GM23338 (cell line): ENCODE results near the gene CALY. TPM values are rescaled to one million over a fixed set of nuclear protein-coding genes. Genes with fewer than 3 reads are reported as not detected.

Experiments
- ATAC-seq: fragments of 200-7000 bp; cut with Tn5 transposase; 3 replicates; pipeline ENCODE4 v1.9.1; 2020
- DNase-seq: peaks from one replicate; pipeline ENCODE4 v3.0.0-alpha.2; 2015; ENCODE audit warnings: low spot score
- H2AFZ ChIP-seq: fragments of 200-600 bp; sonication (generic); 2 replicates; pipeline ENCODE4 v1.8.0; 2016; ENCODE audit warnings: antibody characterized with exemption, mild to moderate bottlenecking, moderate library complexity
- H3F3A ChIP-seq: fragments of 200-600 bp; sonication (generic); replicated peaks from 2 replicates; pipeline ENCODE4 v1.8.0; 2017; ENCODE audit warnings: antibody characterized with exemption, mixed run types, low read depth
- H3K27ac ChIP-seq: fragments of 200-600 bp; sonication (generic); 2 replicates; pipeline ENCODE4 v1.6.1; 2016; ENCODE audit warnings: low read depth
- H3K27me3 ChIP-seq: fragments of 200-600 bp; sonication (generic); 2 replicates; pipeline ENCODE4 v1.8.0; 2016; ENCODE audit warnings: mild to moderate bottlenecking, mixed run types, moderate library complexity; ENCODE audit not compliant: insufficient read depth
- H3K36me3 ChIP-seq: fragments of 200-600 bp; sonication (generic); 2 replicates; pipeline ENCODE4 v1.8.0; 2016; ENCODE audit warnings: mild to moderate bottlenecking; ENCODE audit not compliant: insufficient read depth
- H3K4me1 ChIP-seq: fragments of 200-600 bp; sonication (generic); 2 replicates; pipeline ENCODE4 v1.8.0; 2016; ENCODE audit warnings: mild to moderate bottlenecking, moderate library complexity; ENCODE audit not compliant: insufficient read depth
- H3K4me2 ChIP-seq: fragments of 200-600 bp; sonication (generic); 2 replicates; pipeline ENCODE4 v1.7.1; 2017; ENCODE audit warnings: mixed run types
- H3K4me3 ChIP-seq: fragments of 200-600 bp; sonication (generic); 2 replicates; pipeline ENCODE4 v1.6.1; 2016; ENCODE audit warnings: mixed run types
- H3K79me2 ChIP-seq: fragments of 200-600 bp; sonication (generic); replicated peaks from 2 replicates; pipeline ENCODE4 v1.8.0; 2017; ENCODE audit warnings: mild to moderate bottlenecking; ENCODE audit not compliant: insufficient read depth
- H3K9me2 ChIP-seq: fragments of 200-600 bp; sonication (generic); 2 replicates; pipeline ENCODE4 v1.8.0; 2017; ENCODE audit not compliant: insufficient read depth
- H4K20me1 ChIP-seq: fragments of 200-600 bp; sonication (generic); replicated peaks from 2 replicates; pipeline ENCODE4 v1.8.0; 2017; ENCODE audit warnings: mild to moderate bottlenecking; ENCODE audit not compliant: insufficient read depth
- H3K27ac Mint-ChIP-seq: 2 replicates; pipeline ENCODE4 v1.8.0; 2020; ENCODE audit warnings: inconsistent platforms, mild to moderate bottlenecking, moderate library complexity, mixed read lengths
- H3K27me3 Mint-ChIP-seq: 3 replicates; pipeline ENCODE4 v1.8.0; 2022; ENCODE audit warnings: low read depth, mild to moderate bottlenecking, moderate library complexity, mixed read lengths, inconsistent platforms; ENCODE audit not compliant: insufficient read depth, poor library complexity
- H3K36me3 Mint-ChIP-seq: 3 replicates; pipeline ENCODE4 v1.8.0; 2021; ENCODE audit warnings: low read depth, mild to moderate bottlenecking, inconsistent platforms, moderate library complexity, mixed read lengths
- H3K4me1 Mint-ChIP-seq: 3 replicates; pipeline ENCODE4 v1.8.0; 2020; ENCODE audit warnings: mild to moderate bottlenecking, inconsistent platforms, mixed read lengths
- H3K4me3 Mint-ChIP-seq: 3 replicates; pipeline ENCODE4 v1.8.0; 2021; ENCODE audit warnings: moderate library complexity, mild to moderate bottlenecking, inconsistent platforms, mixed read lengths
- H3K9me3 Mint-ChIP-seq: 3 replicates; pipeline ENCODE4 v1.8.0; 2020; ENCODE audit warnings: moderate library complexity, mild to moderate bottlenecking, inconsistent platforms, mixed read lengths
- CREB1 ChIP-seq: fragments of 250-450 bp; sonication (Bioruptor Pico); IDR thresholded peaks from 2 replicates; pipeline ENCODE4 v1.5.0; 2020; ENCODE audit warnings: low read depth, mild to moderate bottlenecking, moderate library complexity
- CTCF ChIP-seq, 2 experiments: fragments of 200-600 bp in 1 of 2; sonication (generic) in 1 of 2; conservative IDR thresholded peaks; 2 replicates each; pipeline versions ENCODE4 v1.5.1 to v1.6.1; 2016 to 2017; ENCODE audit warnings: antibody characterized with exemption in 2 of 2, low read depth in 2 of 2, mild to moderate bottlenecking in 2 of 2, moderate library complexity in 1 of 2
- EZH2 ChIP-seq: fragments of 200-600 bp; sonication (generic); IDR thresholded peaks from one replicate; pipeline ENCODE4 v1.8.0; 2017; ENCODE audit warnings: antibody characterized with exemption, mild to moderate bottlenecking, low read depth; ENCODE audit not compliant: unreplicated experiment
- EZH2phosphoT487 ChIP-seq: fragments of 200-600 bp; sonication (generic); IDR thresholded peaks from one replicate; pipeline ENCODE4 v1.8.1; 2018; ENCODE audit warnings: antibody characterized with exemption; ENCODE audit not compliant: unreplicated experiment
- JUNB ChIP-seq: IDR thresholded peaks from one replicate; pipeline ENCODE4 v1.6.1; 2016; ENCODE audit warnings: antibody characterized with exemption; ENCODE audit not compliant: unreplicated experiment
- NANOG ChIP-seq: IDR thresholded peaks from 2 replicates; pipeline ENCODE4 v1.6.1; 2016; ENCODE audit warnings: antibody characterized with exemption, borderline replicate concordance
- POLR2AphosphoS5 ChIP-seq: IDR thresholded peaks from 2 replicates; pipeline ENCODE4 v1.6.1; 2016; ENCODE audit warnings: antibody characterized with exemption, low read depth
- ZNF331 ChIP-seq: fragments of 250-450 bp; sonication (Bioruptor Pico); IDR thresholded peaks from 2 replicates; pipeline ENCODE4 v1.5.0; 2020; ENCODE audit warnings: low read depth, mild to moderate bottlenecking, moderate library complexity
- polyA plus RNA-seq: library from polyadenylated mRNA; unstranded; fragments of >200 nt; fragmentation: Nextera tagmentation; extraction: Ambion mirVana; gene quantifications from 2 replicates; pipeline ENCODE4 v1.2.1, GENCODE V29; 2016
- total RNA-seq: library from RNA; depleted of rRNA; stranded (reverse); fragments of >200 nt; shearing (Covaris generic); gene quantifications from 2 replicates; pipeline ENCODE4 v1.2.3, GENCODE V29; 2014
- TF ChIP-seq, protein P1 (sequence below): IDR thresholded peaks from one replicate; pipeline ENCODE4 v1.6.1; 2018; ENCODE audit warnings: antibody characterized with exemption; ENCODE audit not compliant: unreplicated experiment
- TF ChIP-seq, protein P2 (sequence below): IDR thresholded peaks from 2 replicates; pipeline ENCODE4 v1.6.1; 2016; ENCODE audit warnings: antibody characterized with exemption

The CALY gene
- total and polyA plus RNA-seq, 2 experiments from 2014 or later: 1.0 to 8.0 TPM

- TF ChIP-seq CTCF (conservative IDR thresholded peaks at IDR 0.05; ENCODE audit: low read depth in 2 of 2) (no peak), EZH2 (no peak)
- TF ChIP-seq, protein P1, sequence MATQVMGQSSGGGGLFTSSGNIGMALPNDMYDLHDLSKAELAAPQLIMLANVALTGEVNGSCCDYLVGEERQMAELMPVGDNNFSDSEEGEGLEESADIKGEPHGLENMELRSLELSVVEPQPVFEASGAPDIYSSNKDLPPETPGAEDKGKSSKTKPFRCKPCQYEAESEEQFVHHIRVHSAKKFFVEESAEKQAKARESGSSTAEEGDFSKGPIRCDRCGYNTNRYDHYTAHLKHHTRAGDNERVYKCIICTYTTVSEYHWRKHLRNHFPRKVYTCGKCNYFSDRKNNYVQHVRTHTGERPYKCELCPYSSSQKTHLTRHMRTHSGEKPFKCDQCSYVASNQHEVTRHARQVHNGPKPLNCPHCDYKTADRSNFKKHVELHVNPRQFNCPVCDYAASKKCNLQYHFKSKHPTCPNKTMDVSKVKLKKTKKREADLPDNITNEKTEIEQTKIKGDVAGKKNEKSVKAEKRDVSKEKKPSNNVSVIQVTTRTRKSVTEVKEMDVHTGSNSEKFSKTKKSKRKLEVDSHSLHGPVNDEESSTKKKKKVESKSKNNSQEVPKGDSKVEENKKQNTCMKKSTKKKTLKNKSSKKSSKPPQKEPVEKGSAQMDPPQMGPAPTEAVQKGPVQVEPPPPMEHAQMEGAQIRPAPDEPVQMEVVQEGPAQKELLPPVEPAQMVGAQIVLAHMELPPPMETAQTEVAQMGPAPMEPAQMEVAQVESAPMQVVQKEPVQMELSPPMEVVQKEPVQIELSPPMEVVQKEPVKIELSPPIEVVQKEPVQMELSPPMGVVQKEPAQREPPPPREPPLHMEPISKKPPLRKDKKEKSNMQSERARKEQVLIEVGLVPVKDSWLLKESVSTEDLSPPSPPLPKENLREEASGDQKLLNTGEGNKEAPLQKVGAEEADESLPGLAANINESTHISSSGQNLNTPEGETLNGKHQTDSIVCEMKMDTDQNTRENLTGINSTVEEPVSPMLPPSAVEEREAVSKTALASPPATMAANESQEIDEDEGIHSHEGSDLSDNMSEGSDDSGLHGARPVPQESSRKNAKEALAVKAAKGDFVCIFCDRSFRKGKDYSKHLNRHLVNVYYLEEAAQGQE: no peak
These were observed 6.2 kb upstream of the CALY start (continued) for GRCh38 chr10:133342942-133343341.

GRCh38 chr10:133341983-133342382 lies 5.3 kb upstream of the CALY start:
- Histone ChIP-seq H3K4me3 (no peak overlapping the region), H3K9me2 (no peaks in the 10 kb centered on the region), H3K27me3 (peaks cover 8% of the 10 kb centered on the region), H4K20me1 (no peaks in the 10 kb centered on the region), H3K4me2 (no peak overlapping the region), H2AFZ (no peak overlapping the region), H3K27ac (no peak overlapping the region), H3F3A (0 out of 2 replicates have a peak, but pooled peaks cover 3% of the 10 kb centered on the region), H3K36me3 (no peaks in the 10 kb centered on the region), H3K4me1 (no peaks in the 10 kb centered on the region; the same call in 1 of the 2 replicates), H3K79me2 (no peaks in the 10 kb centered on the region)
- no peak for DNase-seq
- Mint-ChIP-seq H3K9me3 (peaks cover 5% of the 10 kb centered on the region; the same call in 2 of the 3 replicates), H3K4me1 (peaks cover 11% of the 10 kb centered on the region), H3K27ac (no peak overlapping the region), H3K36me3 (no peaks in the 10 kb centered on the region), H3K4me3 (no peak overlapping the region), H3K27me3 (peaks cover 17% of the 10 kb centered on the region)
- TF ChIP-seq EZH2 (no peak), POLR2AphosphoS5 (no peak), CREB1 (no peak), ZNF331 (CRISPR knock-in tag) (no peak), NANOG (no peak), CTCF (conservative IDR thresholded peaks at IDR 0.05; ENCODE audit: low read depth in 2 of 2) (no peak), JUNB (no peak), EZH2phosphoT487 (no peak)
- TF ChIP-seq, protein P2, sequence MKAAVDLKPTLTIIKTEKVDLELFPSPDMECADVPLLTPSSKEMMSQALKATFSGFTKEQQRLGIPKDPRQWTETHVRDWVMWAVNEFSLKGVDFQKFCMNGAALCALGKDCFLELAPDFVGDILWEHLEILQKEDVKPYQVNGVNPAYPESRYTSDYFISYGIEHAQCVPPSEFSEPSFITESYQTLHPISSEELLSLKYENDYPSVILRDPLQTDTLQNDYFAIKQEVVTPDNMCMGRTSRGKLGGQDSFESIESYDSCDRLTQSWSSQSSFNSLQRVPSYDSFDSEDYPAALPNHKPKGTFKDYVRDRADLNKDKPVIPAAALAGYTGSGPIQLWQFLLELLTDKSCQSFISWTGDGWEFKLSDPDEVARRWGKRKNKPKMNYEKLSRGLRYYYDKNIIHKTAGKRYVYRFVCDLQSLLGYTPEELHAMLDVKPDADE: no peak
- ATAC-seq: no peak
